K562 (cell line): ENCODE results near the gene ZDHHC20. TPM values are rescaled to one million over a fixed set of nuclear protein-coding genes. Genes with fewer than 3 reads are reported as not detected.
"Not testable (repeated sequence)": the region's sequence is repeated elsewhere in the genome, so short reads cannot be mapped to it uniquely, and the experiment has no call there.

Source experiments
- ATAC-seq: fragments of 200-7000 bp; cut with Tn5 transposase; 3 replicates; pipeline ENCODE4 v1.9.1; 2020; ENCODE audit warnings: moderate library complexity
- BruUV-seq: library from RNA; stranded (reverse); fragments of 400-500 nt; replicated peaks from 2 replicates; lab custom pipeline; 2021; lab: Mats Ljungman, UMichigan
- CTCF ChIA-PET: fragments of 300-600 bp; formaldehyde crosslinking; extraction: SDS; loops from one replicate; lab custom pipeline; 2021; ENCODE audit warnings: low intra/inter-chr PET ratio; lab: Yijun Ruan, JAX
- POLR2A ChIA-PET: fragments of 300-600, 350-650 bp; sonication (Branson Sonifier 250); formaldehyde crosslinking; extraction: SDS; loops from one replicate; lab custom pipeline; 2021; ENCODE audit warnings: antibody characterized with exemption, inconsistent platforms; lab: Yijun Ruan, JAX
- DNase-seq, 4 experiments: peaks; one replicate each; pipeline versions ENCODE4 v3.0.0 to v3.0.0-alpha.2; 2011 to 2018; ENCODE audit warnings: low spot score in 3 of 4, mixed read lengths in 3 of 4; ENCODE audit errors: extremely low read depth in 1 of 4
- FAIRE-seq: peaks from 2 replicates; lab custom pipeline; 2011; peaks lifted over from hg19 to GRCh38; lab: Jason Lieb, UNC
- H2AFZ ChIP-seq: 2 replicates; pipeline ENCODE4 v1.6.0; 2011; ENCODE audit warnings: low read depth, low read length, control low read depth, inconsistent platforms
- H3K27ac ChIP-seq: fragments of 200-600 bp; 3 replicates; pipeline ENCODE4 v1.8.0; 2011; ENCODE audit warnings: low read depth, mild to moderate bottlenecking, control low read depth, inconsistent platforms, low read length, moderate library complexity, mixed read lengths; ENCODE audit errors: extremely low read depth
- H3K27me3 ChIP-seq, 2 experiments: fragments of 300-600 bp in 1 of 2; 2 replicates in 1 of 2; 3 replicates in 1 of 2; pipeline versions ENCODE4 v1.6.0 to v1.8.0; 2011; ENCODE audit warnings: inconsistent platforms in 2 of 2, low read length in 2 of 2, mild to moderate bottlenecking in 1 of 2, mixed read lengths in 1 of 2, moderate library complexity in 1 of 2; ENCODE audit not compliant: control insufficient read depth in 2 of 2, insufficient read depth in 2 of 2
- H3K36me3 ChIP-seq: fragments of 300-600 bp; 3 replicates; pipeline ENCODE4 v1.8.0; 2011; ENCODE audit warnings: mild to moderate bottlenecking, low read length, inconsistent platforms; ENCODE audit not compliant: control insufficient read depth, insufficient read depth
- H3K4me1 ChIP-seq, 2 experiments: fragments of 200-600 bp in 1 of 2; replicated peaks in 1 of 2; 2 replicates in 1 of 2; 3 replicates in 1 of 2; pipeline versions ENCODE4 v1.5.1 to v1.8.0; 2011; ENCODE audit warnings: inconsistent platforms in 2 of 2, low read length in 2 of 2, mild to moderate bottlenecking in 1 of 2, mixed read lengths in 1 of 2, moderate library complexity in 1 of 2; ENCODE audit not compliant: control insufficient read depth in 2 of 2, insufficient read depth in 2 of 2
- H3K4me2 ChIP-seq: 2 replicates; pipeline ENCODE4 v1.6.1; 2011; ENCODE audit warnings: low read length, control low read depth, inconsistent platforms, mixed read lengths; ENCODE audit not compliant: insufficient read depth
- H3K4me3 ChIP-seq: fragments of 200-600 bp; sonication (generic), shearing (Covaris generic); 2 replicates; pipeline ENCODE4 v1.5.1; 2016; ENCODE audit warnings: control low read depth, inconsistent platforms
- H3K79me2 ChIP-seq: fragments of 200-600 bp; 3 replicates; pipeline ENCODE4 v1.8.0; 2011; ENCODE audit warnings: low read length, inconsistent platforms; ENCODE audit not compliant: control insufficient read depth, insufficient read depth
- H3K9ac ChIP-seq, 2 experiments: 2 replicates each; pipeline versions ENCODE4 v1.6.0 to v1.6.1; 2011; ENCODE audit warnings: low read depth in 2 of 2, low read length in 2 of 2, control low read depth in 1 of 2, inconsistent platforms in 1 of 2, mild to moderate bottlenecking in 1 of 2, mixed read lengths in 1 of 2; ENCODE audit not compliant: insufficient read depth in 1 of 2
- H3K9me1 ChIP-seq: one replicate; pipeline ENCODE4 v1.6.0; 2011; ENCODE audit warnings: inconsistent platforms, mild to moderate bottlenecking, low read length, moderate library complexity; ENCODE audit not compliant: control insufficient read depth, insufficient read depth
- H3K9me3 ChIP-seq: replicated peaks from 2 replicates; pipeline ENCODE4 v1.5.1; 2011; ENCODE audit warnings: low read depth, low read length, inconsistent platforms; ENCODE audit not compliant: control insufficient read depth, insufficient read depth
- H4K20me1 ChIP-seq: replicated peaks from 2 replicates; pipeline ENCODE4 v1.6.1; 2011; ENCODE audit warnings: low read length, inconsistent platforms, mixed read lengths; ENCODE audit not compliant: control insufficient read depth, insufficient read depth
- DNMT1 ChIP-seq: fragments of 450-650 bp; IDR thresholded peaks from 2 replicates; pipeline ENCODE4 v1.6.1; 2016; ENCODE audit warnings: antibody characterized with exemption, mild to moderate bottlenecking
- KLF16 ChIP-seq: IDR thresholded peaks from 2 replicates; pipeline ENCODE4 v1.6.1; 2016; ENCODE audit warnings: antibody characterized with exemption
- MTA2 ChIP-seq: fragments of 450-650 bp; IDR thresholded peaks from 2 replicates; pipeline ENCODE4 v1.6.1; 2016; ENCODE audit warnings: low read depth
- RBM34 ChIP-seq: fragments of 200-400 bp; formaldehyde crosslinking; IDR thresholded peaks from 2 replicates; pipeline ENCODE4 v1.6.1; 2018; ENCODE audit warnings: low read length, borderline replicate concordance; ENCODE audit not compliant: insufficient read depth
- RNF2 ChIP-seq: sonication (generic); IDR thresholded peaks from 2 replicates; pipeline ENCODE4 v1.6.1; 2016
- SMAD4 ChIP-seq: fragments of 250-450 bp; sonication (Bioruptor Pico); conservative IDR thresholded peaks from 2 replicates; pipeline ENCODE4 v1.8.0; 2021; ENCODE audit warnings: inconsistent platforms, mild to moderate bottlenecking, moderate library complexity
- ZNF3 ChIP-seq: fragments of 250-450 bp; sonication (Bioruptor Pico); IDR thresholded peaks from 2 replicates; pipeline ENCODE4 v1.5.0; 2021; ENCODE audit warnings: mild to moderate bottlenecking, moderate library complexity
- ZNF347 ChIP-seq: fragments of 450-650 bp; formaldehyde crosslinking; IDR thresholded peaks from 2 replicates; pipeline ENCODE4 v1.4.0; 2020; ENCODE audit warnings: low read depth, mild to moderate bottlenecking, moderate library complexity
- WGBS: fragments of 100-300 bp; shearing (Covaris generic); methylation state at CpG from one replicate; pipeline ENCODE4 v1.1.6; 2016; ENCODE audit warnings: low coverage, mixed read lengths; ENCODE audit not compliant: insufficient coverage; ENCODE audit errors: missing lambda C conversion rate; 5-methylcytosine and 5-hydroxymethylcytosine counted together
- in situ Hi-C: fragments of 300-500 bp; cut with MboI; formaldehyde crosslinking; loops from 4 replicates; pipeline ENCODE4 v1.15.0; 2018; ENCODE audit warnings: inconsistent platforms, mixed read lengths
- intact Hi-C: fragments of 100-400 bp; cut with micrococcal nuclease; formaldehyde crosslinking; loops from 2 replicates; pipeline ENCODE4 v1.14.2; 2022
- polyA plus RNA-seq, 8 experiments: library from polyadenylated mRNA; depleted of rRNA in 4 of 8; stranded (reverse) in 5 of 8; unstranded in 3 of 8; fragments of >200 nt; fragmentation: Nextera tagmentation in 2 of 8; fragmentation: Illumina TruSeq in 1 of 8; extraction: Ambion mirVana in 2 of 8; extraction: Trizol in 1 of 8; gene quantifications; 2 replicates each; pipeline versions ENCODE4 v1.2.1 to v1.2.3, GENCODE V29; 2011 to 2014; ENCODE audit warnings: inconsistent platforms in 1 of 8, missing spikeins in 1 of 8
- total RNA-seq, 7 experiments: library from RNA; depleted of rRNA in 6 of 7; stranded (reverse); fragments of >200 nt in 6 of 7; fragmentation: Illumina TruSeq in 2 of 7; extraction: Trizol in 2 of 7; gene quantifications; 2 replicates each; pipeline versions ENCODE4 v1.2.1 to v1.2.3, GENCODE V29; 2011 to 2021; ENCODE audit warnings: low replicate concordance in 1 of 7
- TF ChIP-seq, protein P1 (sequence below): fragments of 250-450 bp; sonication (Bioruptor Pico); IDR thresholded peaks from 2 replicates; pipeline ENCODE4 v1.5.0; 2021; ENCODE audit warnings: mild to moderate bottlenecking, moderate library complexity
- TF ChIP-seq, protein P2 (sequence below): fragments of 250-450 bp; sonication (Bioruptor Pico); IDR thresholded peaks from 2 replicates; pipeline ENCODE4 v1.4.0; 2020; ENCODE audit warnings: mild to moderate bottlenecking, moderate library complexity

ZDHHC20 gene
- total and polyA plus RNA-seq, 9 of the 15 experiments (the other 6 are each of a cell fraction or from before 2014, with no cell fraction given): 2.7 to 20.9 (median 15.8) TPM

DNA sequence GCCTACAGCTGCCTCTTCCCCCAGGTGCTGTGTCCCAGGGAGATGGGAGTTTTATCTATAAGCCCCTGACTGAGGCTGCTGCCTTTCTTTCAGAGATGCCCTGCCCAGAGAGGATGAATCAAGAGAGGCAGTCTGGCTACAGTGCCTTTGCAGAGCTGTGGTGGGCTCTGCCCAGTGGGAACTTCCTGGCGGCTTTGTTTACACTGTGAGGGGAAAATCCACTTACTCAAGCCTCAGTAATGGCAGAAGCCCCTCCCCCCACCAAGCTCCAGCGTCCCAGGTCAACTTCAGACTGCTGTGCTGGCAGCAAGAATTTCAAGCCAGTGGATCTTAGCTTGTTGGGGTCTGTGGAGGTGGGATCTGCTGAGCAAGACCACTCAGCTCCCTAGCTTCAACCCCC is 48.6 kb downstream of the ZDHHC20 start:
- intact Hi-C loops, H3K4me2 ChIP-seq, H4K20me1 ChIP-seq, DNase-seq, H3K27me3 ChIP-seq, in situ Hi-C loops, H3K4me1 ChIP-seq, H3K9ac ChIP-seq, H3K9me1 ChIP-seq, H3K4me3 ChIP-seq, H3K79me2 ChIP-seq, POLR2A ChIA-PET, CTCF ChIA-PET, H3K36me3 ChIP-seq, H3K9me3 ChIP-seq, H3K27ac ChIP-seq, H2AFZ ChIP-seq, ATAC-seq, BruUV-seq, FAIRE-seq: not testable (repeated sequence)
- 75% methylated on average over 2 of the region's 2 CpGs for WGBS

DNA sequence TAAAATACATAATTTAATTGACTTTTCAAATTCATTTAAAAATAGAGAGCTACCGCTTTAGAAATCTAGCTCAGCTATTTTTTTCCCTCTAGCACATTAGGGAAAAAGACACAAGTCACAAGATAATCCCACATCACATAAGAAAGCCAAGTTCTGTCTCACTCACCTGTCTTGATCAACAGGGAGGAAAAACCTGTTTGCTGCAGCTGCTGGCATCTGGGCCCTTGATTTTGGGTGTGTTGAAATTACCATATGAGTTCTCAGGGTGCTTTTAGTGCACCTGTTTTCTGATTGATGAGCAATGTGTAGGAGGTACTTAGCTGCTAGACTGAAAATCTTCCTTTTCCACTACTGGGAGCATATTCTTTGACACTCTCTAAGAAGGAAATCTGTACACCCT is 53.8 kb downstream of the ZDHHC20 start:
- no peak overlapping the region for H3K4me2 ChIP-seq
- no peak for TF ChIP-seq RNF2
- no peak for TF ChIP-seq DNMT1
- TF ChIP-seq KLF16: no peak
- no peak for TF ChIP-seq RBM34
- TF ChIP-seq ZNF347 (CRISPR knock-in tag): no peak
- TF ChIP-seq ZNF3: no peak
- TF ChIP-seq, protein P1, sequence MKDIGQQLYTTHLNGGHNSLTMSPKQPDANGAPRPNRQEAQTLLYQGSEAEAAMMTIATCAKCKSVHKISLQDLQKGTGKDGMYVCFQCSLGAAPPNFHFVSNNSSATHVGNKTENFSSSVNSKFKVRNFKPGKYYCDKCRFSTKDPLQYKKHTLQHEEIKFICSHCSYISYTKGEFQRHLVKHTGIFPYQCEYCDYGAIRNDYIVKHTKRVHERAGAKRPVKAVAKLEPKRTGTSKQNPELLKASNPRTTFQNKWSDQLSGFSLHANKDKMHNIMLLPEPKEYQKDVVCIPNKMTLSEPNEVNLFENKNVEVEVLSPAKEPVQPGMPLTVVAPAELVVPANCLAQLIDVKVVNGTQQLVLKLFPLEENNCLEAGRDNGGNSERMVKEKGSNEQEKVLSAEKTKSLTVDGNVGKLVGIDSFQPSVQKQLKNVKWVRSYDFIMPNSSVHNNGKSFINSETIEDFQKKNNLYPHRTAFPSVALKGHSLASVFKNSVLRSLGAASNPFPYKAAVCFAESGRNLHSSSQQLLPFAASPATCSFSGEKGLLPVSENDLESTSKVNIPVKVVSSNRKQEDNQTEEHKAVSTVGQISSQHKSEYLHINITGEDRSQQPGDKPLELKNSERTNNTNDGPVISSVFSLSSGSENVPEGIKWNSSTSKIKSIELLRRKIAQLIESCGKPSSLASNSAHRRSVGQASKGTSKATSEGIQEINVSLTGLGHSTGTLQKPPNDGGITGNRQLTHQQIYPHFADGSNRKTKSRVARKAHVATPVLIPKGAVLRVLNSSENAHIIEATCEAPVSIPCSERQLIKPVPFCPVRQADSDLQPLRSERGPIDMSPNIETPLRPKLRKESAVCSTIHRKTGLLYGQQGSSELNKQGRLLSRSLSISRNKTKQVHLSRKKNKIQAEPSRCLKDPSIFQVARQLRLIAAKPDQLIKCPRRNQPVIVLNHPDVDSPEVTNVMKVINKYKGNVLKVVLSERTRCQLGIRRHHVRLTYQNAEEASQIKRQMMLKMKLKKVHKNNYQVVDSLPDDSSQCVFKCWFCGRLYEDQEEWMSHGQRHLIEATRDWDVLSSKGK (CRISPR knock-in tag): no peak
- TF ChIP-seq, protein P2, sequence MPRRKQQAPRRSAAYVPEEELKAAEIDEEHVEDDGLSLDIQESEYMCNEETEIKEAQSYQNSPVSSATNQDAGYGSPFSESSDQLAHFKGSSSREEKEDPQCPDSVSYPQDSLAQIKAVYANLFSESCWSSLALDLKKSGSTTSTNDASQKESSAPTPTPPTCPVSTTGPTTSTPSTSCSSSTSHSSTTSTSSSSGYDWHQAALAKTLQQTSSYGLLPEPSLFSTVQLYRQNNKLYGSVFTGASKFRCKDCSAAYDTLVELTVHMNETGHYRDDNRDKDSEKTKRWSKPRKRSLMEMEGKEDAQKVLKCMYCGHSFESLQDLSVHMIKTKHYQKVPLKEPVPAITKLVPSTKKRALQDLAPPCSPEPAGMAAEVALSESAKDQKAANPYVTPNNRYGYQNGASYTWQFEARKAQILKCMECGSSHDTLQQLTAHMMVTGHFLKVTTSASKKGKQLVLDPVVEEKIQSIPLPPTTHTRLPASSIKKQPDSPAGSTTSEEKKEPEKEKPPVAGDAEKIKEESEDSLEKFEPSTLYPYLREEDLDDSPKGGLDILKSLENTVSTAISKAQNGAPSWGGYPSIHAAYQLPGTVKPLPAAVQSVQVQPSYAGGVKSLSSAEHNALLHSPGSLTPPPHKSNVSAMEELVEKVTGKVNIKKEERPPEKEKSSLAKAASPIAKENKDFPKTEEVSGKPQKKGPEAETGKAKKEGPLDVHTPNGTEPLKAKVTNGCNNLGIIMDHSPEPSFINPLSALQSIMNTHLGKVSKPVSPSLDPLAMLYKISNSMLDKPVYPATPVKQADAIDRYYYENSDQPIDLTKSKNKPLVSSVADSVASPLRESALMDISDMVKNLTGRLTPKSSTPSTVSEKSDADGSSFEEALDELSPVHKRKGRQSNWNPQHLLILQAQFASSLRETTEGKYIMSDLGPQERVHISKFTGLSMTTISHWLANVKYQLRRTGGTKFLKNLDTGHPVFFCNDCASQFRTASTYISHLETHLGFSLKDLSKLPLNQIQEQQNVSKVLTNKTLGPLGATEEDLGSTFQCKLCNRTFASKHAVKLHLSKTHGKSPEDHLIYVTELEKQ (CRISPR knock-in tag): no peak
- no peak for TF ChIP-seq SMAD4
- TF ChIP-seq MTA2: no peak

More for the DNA sequence above, 53.8 kb downstream of the ZDHHC20 start:
- ChIA-PET POLR2A (no interaction called here), CTCF (no interaction called here)
- 64% methylated on average over 1 of the region's 1 CpG for WGBS
- H3K79me2 ChIP-seq: no peaks in the 10 kb centered on the region
- no peak overlapping the region for H3K4me3 ChIP-seq
- no peak overlapping the region for H3K27ac ChIP-seq
- H3K27me3 ChIP-seq: no peaks in the 10 kb centered on the region
- H2AFZ ChIP-seq: no peak overlapping the region
- no peaks in the 10 kb centered on the region; the same call in 2 of the 3 replicates for H3K36me3 ChIP-seq
- intact Hi-C loops (no loop called here), in situ Hi-C loops (no loop called here)
- H3K9ac ChIP-seq: no peak overlapping the region
- H4K20me1 ChIP-seq: no peaks in the 10 kb centered on the region
- no peak for DNase-seq
- ATAC-seq: no peak
- H3K4me1 ChIP-seq: no peaks in the 10 kb centered on the region
- no peaks in the 10 kb centered on the region for H3K9me3 ChIP-seq
- BruUV-seq: no TSS peak
- no peak for FAIRE-seq
- no peaks in the 10 kb centered on the region for H3K9me1 ChIP-seq
